IPS-18a (cell line): Measurements from ENCODE around the gene TNNI3.
A peak's percentile ranks its signal among the peaks of the same experiment; 100 is the strongest.
"Not testable (repeated sequence)": the region's sequence is repeated elsewhere in the genome, so short reads cannot be mapped to it uniquely, and the experiment has no call there.

ENCODE experiments used
- H3K27ac ChIP-seq: one replicate; pipeline ENCODE4 v1.5.1; 2013; ENCODE audit warnings: low read length
- H3K27me3 ChIP-seq: one replicate; pipeline ENCODE4 v1.6.1; 2013; ENCODE audit warnings: mild to moderate bottlenecking, low read length; ENCODE audit not compliant: control insufficient read depth, insufficient read depth
- H3K36me3 ChIP-seq: one replicate; pipeline ENCODE4 v1.6.1; 2013; ENCODE audit warnings: low read depth, low read length; ENCODE audit not compliant: control insufficient read depth
- H3K4me1 ChIP-seq: one replicate; pipeline ENCODE4 v1.6.1; 2013; ENCODE audit warnings: low read depth, low read length; ENCODE audit not compliant: control insufficient read depth
- H3K4me3 ChIP-seq: one replicate; pipeline ENCODE4 v1.5.1; 2013; ENCODE audit warnings: low read length
- H3K9ac ChIP-seq: one replicate; pipeline ENCODE4 v1.6.1; 2013; ENCODE audit warnings: mild to moderate bottlenecking, low read length, moderate library complexity
- H3K9me3 ChIP-seq: one replicate; pipeline ENCODE4 v1.6.1; 2013; ENCODE audit warnings: low read depth, low read length; ENCODE audit not compliant: control insufficient read depth

Gene TNNI3

DNA sequence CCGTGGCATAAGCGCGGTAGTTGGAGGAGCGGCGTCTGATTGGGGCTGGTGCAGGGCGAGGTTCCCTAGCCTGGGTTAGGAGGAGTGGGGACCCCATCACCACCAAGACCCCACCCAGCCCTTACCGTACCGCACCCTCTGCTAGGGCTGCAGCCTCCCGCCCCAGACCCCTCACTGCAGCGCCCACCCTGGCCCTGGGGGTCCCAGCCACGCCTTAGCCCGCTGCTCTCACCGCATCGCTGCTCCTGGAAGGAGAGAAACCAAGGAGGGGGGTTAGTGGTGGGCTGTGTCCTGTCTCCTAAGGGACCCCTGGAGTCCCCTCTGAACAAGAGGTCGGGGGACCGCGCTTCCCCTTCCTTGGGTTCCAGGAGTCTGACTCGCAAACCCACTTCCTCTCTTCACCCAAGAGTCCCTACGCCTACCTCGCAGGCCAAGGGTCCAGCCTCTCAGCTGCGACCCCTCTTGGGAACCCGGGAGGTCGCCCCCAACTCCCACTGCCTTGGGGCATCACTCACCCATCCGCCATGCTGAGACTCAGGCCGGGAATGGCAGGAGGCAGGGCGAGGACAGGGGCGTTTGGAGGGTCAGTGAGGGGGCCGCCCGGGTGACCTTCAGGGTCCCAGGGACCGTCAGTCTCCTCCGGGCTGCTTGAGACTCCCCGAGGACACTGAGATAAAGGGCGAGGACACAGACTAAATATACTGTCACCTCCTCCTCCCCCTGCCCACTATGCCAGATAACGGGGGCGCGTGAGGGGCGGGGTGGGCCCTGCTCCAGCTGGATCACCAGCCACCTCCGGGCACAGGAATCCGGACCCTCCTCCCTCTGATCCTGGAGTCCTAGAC lies at the start of gene TNNI3:
TSS of gene TNNI3 (minus strand) at position 669 of the 845 bp plus-strand sequence. CDS start at position 526, 143 bp downstream.
- Histone ChIP-seq H3K27me3 (peaks cover 14% of the 10 kb centered on the region), H3K4me3 (peak within 1 kb of the TSS; percentile 75), H3K36me3 (no peaks in the 10 kb centered on the region), H3K4me1 (peaks cover 14% of the 10 kb centered on the region), H3K9me3 (no peaks in the 10 kb centered on the region), H3K27ac (no peak within 1 kb of the TSS), H3K9ac (peak within 1 kb of the TSS; percentile 50)

DNA sequence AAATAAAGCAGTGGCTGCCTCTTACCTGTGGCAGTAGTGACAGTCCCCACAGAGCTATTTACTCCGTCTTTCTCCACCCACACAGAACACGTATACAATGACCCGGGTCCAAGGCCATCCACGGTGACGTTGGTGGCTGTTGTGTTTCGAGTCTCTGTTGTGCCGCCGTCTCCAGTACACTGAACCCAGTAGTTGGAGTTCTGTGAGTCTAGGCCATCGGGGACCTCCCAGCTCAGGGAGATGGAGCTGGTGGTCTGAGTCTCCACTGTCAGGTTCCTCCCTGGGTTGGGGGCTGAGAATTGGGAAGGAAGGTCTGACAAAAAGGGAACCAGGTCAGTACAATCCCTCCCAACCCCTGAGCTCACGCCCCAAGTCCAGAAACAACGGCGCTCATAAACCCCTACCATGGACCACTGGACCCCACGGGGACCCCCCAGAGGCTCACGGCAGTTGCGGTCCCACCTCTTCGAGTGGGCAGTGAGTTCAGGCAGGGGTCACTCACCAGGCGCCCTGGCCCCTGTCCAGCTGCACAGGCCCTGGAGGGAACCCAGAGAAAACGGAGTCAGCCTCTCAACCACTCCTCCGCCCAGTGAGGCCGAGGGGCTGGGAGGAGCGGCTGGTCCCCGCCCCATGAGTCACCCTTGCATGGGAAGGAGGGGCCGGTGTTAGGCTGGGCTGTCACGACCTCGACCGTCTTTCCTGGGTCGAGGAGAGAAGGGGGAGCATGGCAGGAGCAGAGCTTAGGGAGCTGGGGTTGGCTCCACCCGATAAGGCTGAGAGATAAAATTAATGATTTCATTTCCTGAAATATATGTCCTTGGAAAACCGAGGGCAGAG lies 49.4 kb upstream of the TNNI3 start:
- Histone ChIP-seq H3K9me3 (no peaks in the 10 kb centered on the region), H3K27ac (no peak overlapping the region), H3K27me3 (no peaks in the 10 kb centered on the region), H3K4me1 (no peaks in the 10 kb centered on the region), H3K9ac (no peak overlapping the region), H3K4me3 (no peak overlapping the region), H3K36me3 (no peaks in the 10 kb centered on the region)

DNA sequence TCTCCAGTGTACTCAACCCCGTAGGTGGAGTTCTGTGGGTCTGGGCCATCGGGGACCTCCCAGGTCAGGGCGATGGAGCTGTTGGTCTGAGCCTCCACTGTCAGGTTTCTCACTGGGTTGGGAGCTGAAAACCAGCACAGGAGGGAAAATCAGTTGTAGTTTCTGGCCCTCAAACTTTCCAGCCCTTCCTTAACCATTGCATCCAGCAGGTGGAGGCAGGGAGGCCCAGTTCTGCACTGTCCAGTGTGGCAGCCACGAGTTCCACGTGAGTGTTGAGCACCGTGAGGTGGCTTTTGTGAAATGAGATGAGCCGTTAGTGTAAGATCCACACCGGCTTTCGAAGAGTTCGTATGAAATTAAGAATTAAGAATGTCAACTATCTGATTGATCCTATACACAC lies 44.7 kb upstream of the TNNI3 start:
- not testable (repeated sequence) for H3K4me1 ChIP-seq, H3K9me3 ChIP-seq, H3K9ac ChIP-seq, H3K36me3 ChIP-seq, H3K27ac ChIP-seq, H3K4me3 ChIP-seq
- H3K27me3 ChIP-seq = peaks cover 10% of the 10 kb centered on the region

DNA sequence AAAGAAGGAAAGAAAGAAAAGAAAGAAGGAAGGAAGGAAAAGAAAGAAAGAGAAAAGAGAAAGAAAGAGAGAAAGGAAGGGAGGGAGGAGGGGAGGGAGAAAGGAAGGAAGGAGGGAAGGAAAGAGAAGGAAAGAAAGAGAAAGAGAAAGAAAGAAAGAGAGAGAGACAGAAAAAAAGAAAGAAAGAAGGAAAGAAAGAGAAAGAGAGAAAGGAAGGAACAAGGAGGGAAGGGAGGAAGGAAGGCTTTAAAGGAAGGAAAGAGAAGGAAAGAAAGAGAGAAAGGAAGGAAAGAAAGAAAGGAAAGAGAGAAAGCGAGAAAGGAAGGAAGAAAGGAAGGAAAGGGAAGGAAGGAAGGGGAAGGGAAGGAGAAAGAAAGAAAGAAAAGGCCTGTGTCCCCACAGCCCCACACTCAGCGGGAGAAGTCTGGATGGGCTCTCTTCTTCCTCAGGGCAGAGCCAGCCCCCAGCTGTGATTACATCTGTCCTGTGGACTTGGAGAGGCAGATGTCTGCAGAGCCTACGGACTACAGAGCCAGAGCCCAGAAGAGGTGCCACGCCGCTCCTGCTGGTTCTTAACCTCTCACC lies 42.2 kb upstream of the TNNI3 start:
- Histone ChIP-seq H3K9me3 (no peaks in the 10 kb centered on the region), H3K4me3 (no peak overlapping the region), H3K4me1 (no peaks in the 10 kb centered on the region), H3K27me3 (peaks cover 10% of the 10 kb centered on the region), H3K27ac (no peak overlapping the region), H3K36me3 (no peaks in the 10 kb centered on the region), H3K9ac (no peak overlapping the region)

DNA sequence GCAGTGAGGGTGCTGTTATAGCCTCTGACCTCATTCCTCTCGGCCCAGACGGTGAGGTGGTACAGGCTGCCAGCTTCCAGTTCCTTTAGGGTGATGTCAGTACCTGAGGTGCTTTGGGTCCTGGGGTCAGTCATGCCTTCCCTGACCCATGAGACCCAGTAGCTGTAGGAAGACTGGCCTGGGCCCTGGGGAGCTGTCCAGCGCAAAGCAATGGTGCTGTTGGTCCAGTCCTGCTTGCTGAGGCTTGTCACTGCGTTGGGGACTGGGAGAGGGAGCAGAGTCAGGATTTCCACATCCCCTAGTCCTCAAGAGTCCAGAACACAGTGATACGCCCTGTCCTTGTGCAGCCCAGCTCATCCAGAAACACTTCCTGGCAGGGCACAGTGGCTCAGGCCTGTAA lies 41.1 kb upstream of the TNNI3 start:
- Histone ChIP-seq H3K9ac (no peak overlapping the region), H3K9me3 (no peaks in the 10 kb centered on the region), H3K4me1 (no peaks in the 10 kb centered on the region), H3K27me3 (peaks cover 10% of the 10 kb centered on the region), H3K27ac (no peak overlapping the region), H3K36me3 (no peaks in the 10 kb centered on the region), H3K4me3 (no peak overlapping the region)

DNA sequence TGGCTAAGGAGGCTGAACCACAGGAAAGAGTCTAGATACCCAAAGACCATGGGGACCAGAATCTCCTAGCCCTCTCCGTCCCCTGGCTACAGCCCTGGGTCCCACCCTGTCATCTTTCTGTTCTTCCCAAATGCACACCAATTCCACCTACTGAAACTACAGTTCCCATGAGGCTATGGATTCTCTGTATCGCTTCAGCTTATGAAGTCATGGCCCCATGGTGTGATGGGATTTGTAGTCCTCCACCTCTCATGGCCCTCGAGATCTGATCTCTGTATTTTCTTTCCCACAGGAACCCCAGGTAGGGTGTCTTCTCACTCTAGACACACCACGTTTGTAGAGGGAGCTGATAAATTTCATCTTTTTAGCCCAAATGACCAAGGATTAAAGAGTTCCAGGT lies 40.0 kb upstream of the TNNI3 start:
- Histone ChIP-seq H3K4me1 (no peaks in the 10 kb centered on the region), H3K9ac (no peak overlapping the region), H3K9me3 (no peaks in the 10 kb centered on the region), H3K27me3 (peaks cover 10% of the 10 kb centered on the region), H3K36me3 (no peaks in the 10 kb centered on the region), H3K4me3 (no peak overlapping the region), H3K27ac (no peak overlapping the region)

DNA sequence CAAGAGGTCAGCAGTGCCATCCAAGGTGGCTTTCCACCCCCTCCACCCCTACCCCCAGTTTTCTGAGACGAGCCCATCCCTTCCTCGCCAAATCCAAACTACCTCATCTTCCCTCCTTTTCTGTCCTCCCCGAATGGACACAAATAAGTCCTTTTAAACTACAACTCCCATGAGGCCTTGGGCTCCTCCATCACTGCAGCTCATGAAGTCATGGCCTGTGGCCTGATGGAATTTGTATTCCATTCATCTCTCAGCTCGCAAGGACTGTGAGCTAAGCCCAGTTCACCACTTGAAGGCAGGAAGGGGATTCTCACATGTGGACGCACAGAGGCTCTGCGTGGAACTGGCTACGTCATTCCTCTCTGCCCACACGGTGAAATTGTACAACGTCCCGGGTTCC lies 39.3 kb upstream of the TNNI3 start:
- H3K4me1 ChIP-seq = no peaks in the 10 kb centered on the region
- H3K9me3 ChIP-seq = no peaks in the 10 kb centered on the region
- no peaks in the 10 kb centered on the region for H3K36me3 ChIP-seq
- H3K4me3 ChIP-seq = no peak overlapping the region
- H3K27ac ChIP-seq = no peak overlapping the region
- no peak overlapping the region for H3K9ac ChIP-seq
- H3K27me3 ChIP-seq = peaks cover 10% of the 10 kb centered on the region

DNA sequence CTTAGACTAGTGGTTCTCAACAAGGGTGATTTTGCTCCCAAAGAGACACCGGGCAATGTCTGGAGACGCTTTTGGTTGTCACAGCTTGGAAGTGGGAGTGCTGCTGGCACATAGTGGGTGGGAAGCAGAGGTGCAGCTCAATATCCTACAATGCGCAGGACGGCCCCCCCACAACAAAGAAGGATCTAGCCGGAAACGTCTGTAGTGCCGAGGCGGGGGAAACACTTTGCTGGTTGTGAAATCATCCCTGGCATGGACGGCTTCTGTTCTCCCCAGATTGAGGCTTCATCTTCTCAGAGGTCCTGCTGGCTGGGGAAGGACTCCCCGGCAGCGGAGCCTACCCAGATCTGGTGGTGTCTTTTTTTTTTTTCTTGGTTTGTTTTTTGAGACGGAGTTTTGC lies 35.9 kb upstream of the TNNI3 start:
- no peaks in the 10 kb centered on the region for H3K27me3 ChIP-seq

DNA sequence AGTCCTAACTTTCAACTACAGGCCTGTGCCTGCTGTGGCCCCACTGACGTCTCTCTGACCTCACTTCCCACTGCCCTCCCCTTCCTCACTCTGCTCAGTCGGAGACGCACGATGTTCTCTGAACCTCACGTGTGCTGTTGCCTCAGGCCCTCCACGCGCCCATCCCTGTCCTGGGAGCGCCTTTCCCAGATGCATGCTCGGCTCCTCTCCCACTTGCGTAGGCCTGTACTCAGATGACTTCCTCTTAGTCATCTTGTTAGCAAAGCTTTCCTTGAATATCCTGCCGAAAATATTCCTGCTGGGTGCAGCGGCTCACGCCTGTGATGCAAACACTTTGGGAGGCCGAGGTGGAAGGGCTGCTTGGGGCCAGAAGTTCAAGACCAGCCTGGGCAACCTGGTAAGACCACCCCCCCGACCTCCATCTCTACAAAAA lies 31.9 kb upstream of the TNNI3 start:
- Histone ChIP-seq H3K9ac (no peak overlapping the region), H3K9me3 (no peaks in the 10 kb centered on the region), H3K27ac (no peak overlapping the region)

More for the DNA sequence above, 35.9 kb upstream of the TNNI3 start:
- Histone ChIP-seq H3K4me3 (no peak overlapping the region), H3K27ac (no peak overlapping the region), H3K9me3 (no peaks in the 10 kb centered on the region), H3K9ac (no peak overlapping the region), H3K4me1 (no peaks in the 10 kb centered on the region), H3K36me3 (no peaks in the 10 kb centered on the region)

DNA sequence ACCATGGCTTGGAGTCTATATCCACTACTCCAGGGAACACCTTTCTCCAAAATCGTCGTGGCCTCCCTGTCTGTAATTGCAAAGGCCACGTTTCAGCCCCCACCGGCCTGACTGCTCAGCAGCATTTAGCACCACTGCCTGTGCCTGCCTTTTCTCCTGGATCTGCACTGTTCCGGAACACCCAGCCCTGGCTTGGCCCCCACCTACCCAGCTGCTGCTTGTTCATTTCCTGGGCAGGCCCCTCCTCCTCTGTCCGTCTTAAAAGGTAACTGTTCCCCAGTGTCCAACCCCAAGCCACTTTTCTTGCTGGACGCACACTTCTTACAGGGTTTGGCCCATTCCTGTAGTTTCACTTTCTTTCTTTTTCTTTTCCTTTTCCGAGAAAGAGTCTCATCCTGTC lies 31.1 kb upstream of the TNNI3 start:
- Histone ChIP-seq H3K4me3 (no peak overlapping the region), H3K27me3 (peaks cover 3% of the 10 kb centered on the region), H3K4me1 (no peaks in the 10 kb centered on the region), H3K27ac (no peak overlapping the region), H3K9me3 (no peaks in the 10 kb centered on the region), H3K36me3 (no peaks in the 10 kb centered on the region), H3K9ac (no peak overlapping the region)

More for the DNA sequence above, 31.9 kb upstream of the TNNI3 start:
- Histone ChIP-seq H3K27me3 (no peaks in the 10 kb centered on the region), H3K4me1 (no peaks in the 10 kb centered on the region), H3K4me3 (no peak overlapping the region), H3K36me3 (no peaks in the 10 kb centered on the region)

DNA sequence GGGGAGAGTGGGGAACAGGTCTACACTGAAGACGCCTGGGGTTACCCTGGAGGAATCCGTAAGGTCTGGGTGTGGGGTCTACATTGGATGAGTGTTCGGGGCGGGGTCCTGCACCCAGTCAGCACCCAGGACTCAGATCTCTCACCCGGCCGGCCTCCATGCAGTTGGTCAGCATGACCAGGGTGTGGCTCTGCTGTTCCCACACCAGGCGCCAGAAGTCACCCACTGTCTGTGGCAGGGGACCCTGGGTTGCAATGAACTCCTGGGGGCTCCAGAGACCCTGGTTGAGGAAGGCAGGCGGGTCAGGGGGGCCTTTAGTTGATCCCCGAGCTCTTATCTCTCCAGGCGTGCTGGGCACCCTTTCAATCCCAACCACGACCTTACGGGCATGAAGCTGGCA lies 28.5 kb upstream of the TNNI3 start:
- Histone ChIP-seq H3K9ac (no peak overlapping the region), H3K27me3 (peaks cover 25% of the 10 kb centered on the region), H3K4me1 (no peaks in the 10 kb centered on the region)

More for the DNA sequence above, 28.5 kb upstream of the TNNI3 start:
- Histone ChIP-seq H3K36me3 (no peaks in the 10 kb centered on the region), H3K9me3 (no peaks in the 10 kb centered on the region), H3K27ac (no peak overlapping the region), H3K4me3 (no peak overlapping the region)
